HCT116 (cell line): Measurements from ENCODE around the gene PPM1H. TPM values are rescaled to one million over a fixed set of nuclear protein-coding genes. Genes with fewer than 3 reads are reported as not detected.

Experiments
- ATAC-seq: fragments of 200-7000 bp; cut with Tn5 transposase; 2 replicates; pipeline ENCODE4 v1.9.1; 2020; ENCODE audit warnings: mild to moderate bottlenecking, moderate library complexity
- BruUV-seq: library from RNA; stranded (reverse); fragments of 400-500 nt; replicated peaks from 2 replicates; lab custom pipeline; 2021; lab: Mats Ljungman, UMichigan
- CTCF ChIA-PET: fragments of 300-600 bp; sonication (Branson Sonifier 250); formaldehyde crosslinking; loops from one replicate; lab custom pipeline; 2021; ENCODE audit warnings: antibody characterized with exemption; lab: Charles Lee
- POLR2A ChIA-PET: fragments of 300-600, 350-600 bp; sonication (Branson Sonifier 250); formaldehyde crosslinking; loops from one replicate; lab custom pipeline; 2021; ENCODE audit warnings: antibody characterized with exemption; lab: Charles Lee
- RAD21 ChIA-PET, 2 experiments: fragments of 300-600 bp; sonication (Branson Sonifier 250); formaldehyde crosslinking; loops; one replicate each; lab custom pipeline; 2023; ENCODE audit warnings: low total read pairs in 2 of 2; ENCODE audit not compliant: uncharacterized antibody in 2 of 2, unreplicated experiment in 2 of 2, low non-redundant PET in 1 of 2; lab: Charles Lee
- DNase-seq: peaks from one replicate; pipeline ENCODE4 v3.0.0-alpha.2; 2010; ENCODE audit warnings: low read depth, low spot score
- H2AFZ ChIP-seq: fragments of 200-600 bp; shearing (Covaris generic), sonication (generic); 2 replicates; pipeline ENCODE4 v1.6.1; 2017; ENCODE audit warnings: low read depth, mixed run types, mixed read lengths, antibody characterized with exemption, low read length; ENCODE audit not compliant: poor library complexity, severe bottlenecking
- H3K27ac ChIP-seq: 2 replicates; pipeline ENCODE4 v1.5.1; 2012; ENCODE audit warnings: low read depth, low read length
- H3K27me3 ChIP-seq: fragments of 200-600 bp; sonication (generic); 2 replicates; pipeline ENCODE4 v1.6.1; 2016; ENCODE audit warnings: mixed run types, low read length, mixed read lengths; ENCODE audit not compliant: insufficient read depth
- H3K36me3 ChIP-seq, 2 experiments: fragments of 200-500 bp in 1 of 2; fragments of 200-600 bp in 1 of 2; sonication (Bioruptor generic) in 1 of 2; sonication (generic) in 1 of 2; 2 replicates each; pipeline versions ENCODE4 v1.5.1 to v1.6.1; 2014 to 2016; ENCODE audit warnings: low read length in 2 of 2, inconsistent platforms in 1 of 2, mixed read lengths in 1 of 2, mixed run types in 1 of 2; ENCODE audit not compliant: insufficient read depth in 2 of 2, control insufficient read depth in 1 of 2
- H3K4me1 ChIP-seq, 2 experiments: fragments of 200-600 bp in 1 of 2; sonication (generic) in 1 of 2; 2 replicates each; pipeline versions ENCODE4 v1.5.1 to v1.6.1; 2012 to 2017; ENCODE audit warnings: low read length in 2 of 2, inconsistent platforms in 1 of 2, mild to moderate bottlenecking in 1 of 2, mixed read lengths in 1 of 2, mixed run types in 1 of 2, moderate library complexity in 1 of 2; ENCODE audit not compliant: insufficient read depth in 2 of 2, control insufficient read depth in 1 of 2
- H3K4me2 ChIP-seq: fragments of 200-600 bp; sonication (generic); 2 replicates; pipeline ENCODE4 v1.6.1; 2017; ENCODE audit warnings: mixed run types, low read length, mixed read lengths
- H3K4me3 ChIP-seq, 2 experiments: fragments of 200-600 bp in 1 of 2; sonication (generic) in 1 of 2; replicated peaks in 1 of 2; 2 replicates each; pipeline ENCODE4 v1.5.1; 2011 to 2016; ENCODE audit warnings: low read length in 2 of 2, control low read depth in 1 of 2, low read depth in 1 of 2, mild to moderate bottlenecking in 1 of 2, mixed read lengths in 1 of 2, mixed run types in 1 of 2
- H3K79me2 ChIP-seq: fragments of 200-600 bp; sonication (generic); 2 replicates; pipeline ENCODE4 v1.6.1; 2017; ENCODE audit warnings: mild to moderate bottlenecking, mixed run types, low read length, moderate library complexity, mixed read lengths; ENCODE audit not compliant: insufficient read depth
- H3K9ac ChIP-seq: fragments of 200-600 bp; sonication (generic); 2 replicates; pipeline ENCODE4 v1.6.1; 2016; ENCODE audit warnings: low read length, mixed read lengths
- H3K9me2 ChIP-seq: fragments of 200-600 bp; sonication (generic), shearing (Covaris generic); 2 replicates; pipeline ENCODE4 v1.6.1; 2017; ENCODE audit warnings: mixed run types, mild to moderate bottlenecking, moderate library complexity; ENCODE audit not compliant: insufficient read depth
- H3K9me3 ChIP-seq, 2 experiments: fragments of 200-500 bp in 1 of 2; fragments of 200-600 bp in 1 of 2; sonication (Bioruptor generic) in 1 of 2; sonication (generic) in 1 of 2; 2 replicates each; pipeline ENCODE4 v1.6.1; 2014 to 2017; ENCODE audit warnings: low read length in 2 of 2, mixed read lengths in 2 of 2, inconsistent platforms in 1 of 2, low read depth in 1 of 2, mild to moderate bottlenecking in 1 of 2, mixed run types in 1 of 2, moderate library complexity in 1 of 2; ENCODE audit not compliant: control insufficient read depth in 1 of 2, insufficient read depth in 1 of 2
- H4K20me1 ChIP-seq: fragments of 200-600 bp; sonication (generic), shearing (Covaris generic); 2 replicates; pipeline ENCODE4 v1.6.1; 2017; ENCODE audit warnings: mixed run types, mild to moderate bottlenecking, moderate library complexity; ENCODE audit not compliant: insufficient read depth
- CEBPB ChIP-seq: IDR thresholded peaks from 2 replicates; pipeline ENCODE4 v1.6.1; 2012; ENCODE audit warnings: low read depth
- EZH2 ChIP-seq: fragments of 200-600 bp; sonication (generic); IDR thresholded peaks from 2 replicates; pipeline ENCODE4 v1.6.1; 2017; ENCODE audit warnings: antibody characterized with exemption, mixed run types
- POLR2A ChIP-seq: IDR thresholded peaks from 2 replicates; pipeline ENCODE4 v1.7.0; 2011; ENCODE audit warnings: borderline replicate concordance; ENCODE audit not compliant: insufficient read depth, insufficient read length; ENCODE audit errors: extremely low read depth
- POLR2AphosphoS5 ChIP-seq: IDR thresholded peaks from 2 replicates; pipeline ENCODE4 v1.6.1; 2011; ENCODE audit warnings: mild to moderate bottlenecking, low read depth, low read length, moderate library complexity
- SP1 ChIP-seq: IDR thresholded peaks from 2 replicates; pipeline ENCODE4 v1.6.1; 2012; ENCODE audit warnings: low read depth
- SRF ChIP-seq: IDR thresholded peaks from 2 replicates; pipeline ENCODE4 v1.6.1; 2012; ENCODE audit warnings: low read depth
- YY1 ChIP-seq: IDR thresholded peaks from 2 replicates; pipeline ENCODE4 v1.6.1; 2011; ENCODE audit warnings: low read length, low read depth, moderate library complexity, mild to moderate bottlenecking; ENCODE audit not compliant: insufficient replicate concordance; ENCODE audit errors: extremely low read depth
- ZBTB33 ChIP-seq: IDR thresholded peaks from 2 replicates; pipeline ENCODE4 v1.6.1; 2011; ENCODE audit warnings: mild to moderate bottlenecking, low read length, moderate library complexity; ENCODE audit not compliant: insufficient replicate concordance; ENCODE audit errors: extremely low read depth
- ZNF274 ChIP-seq: fragments of 200-500 bp; sonication (Bioruptor generic); IDR thresholded peaks from 2 replicates; pipeline ENCODE4 v1.6.1; 2014; ENCODE audit warnings: mild to moderate bottlenecking, low read depth, low read length, inconsistent platforms
- intact Hi-C: fragments of 100-400 bp; cut with micrococcal nuclease; formaldehyde crosslinking; loops from 2 replicates; pipeline ENCODE4 v1.10.0; 2022
- total RNA-seq: library from RNA; stranded (reverse); gene quantifications from one replicate; pipeline ENCODE4 v1.2.1, GENCODE V29; 2021; ENCODE audit not compliant: unreplicated experiment
- TF ChIP-seq, protein P1 (sequence below): IDR thresholded peaks from 2 replicates; pipeline ENCODE4 v1.6.1; 2012
- TF ChIP-seq, protein P2 (sequence below), 3 experiments: fragments of 200-600 bp in 1 of 3; sonication (generic) in 1 of 3; IDR thresholded peaks in 2 of 3; conservative IDR thresholded peaks in 1 of 3; 2 replicates each; pipeline ENCODE4 v1.5.1; 2012 to 2017; ENCODE audit warnings: low read depth in 2 of 3, low read length in 2 of 3, antibody characterized with exemption in 1 of 3, borderline replicate concordance in 1 of 3, control low read depth in 1 of 3, mild to moderate bottlenecking in 1 of 3, mixed read lengths in 1 of 3, mixed run types in 1 of 3, moderate library complexity in 1 of 3; ENCODE audit not compliant: insufficient read depth in 1 of 3

Gene PPM1H
- total RNA-seq, 1 experiment from 2014 or later, result 8.0 TPM

GRCh38 chr12:62931477-62931876, 3.5 kb downstream of the PPM1H start:
- Histone ChIP-seq H3K9ac (no peak overlapping the region), H3K27ac (no peak overlapping the region), H3K27me3 (no peaks in the 10 kb centered on the region), H4K20me1 (no peaks in the 10 kb centered on the region), H3K9me3 (no peaks in the 10 kb centered on the region), H3K4me3 (no peak overlapping the region), H3K4me1 (peaks cover 9 to 18% of the 10 kb centered on the region in 2 experiments; a peak in 3 of 4 replicates), H3K9me2 (no peaks in the 10 kb centered on the region), H2AFZ (no peak overlapping the region), H3K4me2 (no peak overlapping the region), H3K36me3 (no peaks in the 10 kb centered on the region), H3K79me2 (no peaks in the 10 kb centered on the region)
- RAD21 ChIA-PET, result no interaction called here
- intact Hi-C loops, result loop anchor here (10.0 kb wide), 1 partner anchor 117 kb away; no protein-coding TSS in a partner anchor
- DNase-seq (no peak), ATAC-seq (no peak)
- TF ChIP-seq SRF (no peak), ZNF274 (no peak), SP1 (no peak), EZH2 (no peak), CEBPB (no peak), POLR2A (no peak), POLR2AphosphoS5 (no peak), YY1 (no peak), ZBTB33 (no peak)
- TF ChIP-seq, protein P1, sequence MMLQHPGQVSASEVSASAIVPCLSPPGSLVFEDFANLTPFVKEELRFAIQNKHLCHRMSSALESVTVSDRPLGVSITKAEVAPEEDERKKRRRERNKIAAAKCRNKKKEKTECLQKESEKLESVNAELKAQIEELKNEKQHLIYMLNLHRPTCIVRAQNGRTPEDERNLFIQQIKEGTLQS, result no peak
- TF ChIP-seq, protein P2, sequence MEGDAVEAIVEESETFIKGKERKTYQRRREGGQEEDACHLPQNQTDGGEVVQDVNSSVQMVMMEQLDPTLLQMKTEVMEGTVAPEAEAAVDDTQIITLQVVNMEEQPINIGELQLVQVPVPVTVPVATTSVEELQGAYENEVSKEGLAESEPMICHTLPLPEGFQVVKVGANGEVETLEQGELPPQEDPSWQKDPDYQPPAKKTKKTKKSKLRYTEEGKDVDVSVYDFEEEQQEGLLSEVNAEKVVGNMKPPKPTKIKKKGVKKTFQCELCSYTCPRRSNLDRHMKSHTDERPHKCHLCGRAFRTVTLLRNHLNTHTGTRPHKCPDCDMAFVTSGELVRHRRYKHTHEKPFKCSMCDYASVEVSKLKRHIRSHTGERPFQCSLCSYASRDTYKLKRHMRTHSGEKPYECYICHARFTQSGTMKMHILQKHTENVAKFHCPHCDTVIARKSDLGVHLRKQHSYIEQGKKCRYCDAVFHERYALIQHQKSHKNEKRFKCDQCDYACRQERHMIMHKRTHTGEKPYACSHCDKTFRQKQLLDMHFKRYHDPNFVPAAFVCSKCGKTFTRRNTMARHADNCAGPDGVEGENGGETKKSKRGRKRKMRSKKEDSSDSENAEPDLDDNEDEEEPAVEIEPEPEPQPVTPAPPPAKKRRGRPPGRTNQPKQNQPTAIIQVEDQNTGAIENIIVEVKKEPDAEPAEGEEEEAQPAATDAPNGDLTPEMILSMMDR (IDR thresholded peaks at IDR 0.05 in 2 of 3, conservative IDR thresholded peaks at IDR 0.05 in 1 of 3; ENCODE audit: borderline replicate concordance in 1 of 3, insufficient read depth in 1 of 3, low read depth in 2 of 3, low read length in 2 of 3), result no peak
- POLR2A ChIA-PET, result no interaction called here
- no TSS peak for BruUV-seq
- CTCF ChIA-PET, result interaction anchor here (1.7 kb wide), 1 partner anchor 137 kb away, joined by 4 read pairs; no protein-coding TSS in a partner anchor
